ENCODE measurements around the gene CRHR2. TPM values are rescaled to one million over a fixed set of nuclear protein-coding genes. Genes with fewer than 3 reads are reported as not detected.

Gene CRHR2
- polyA plus RNA-seq, 1 donor, result 1.9 TPM

- DNase-seq, result no peak
Observed at GRCh38 chr7:30706908-30707307, 24.7 kb upstream of the CRHR2 start.

DNA sequence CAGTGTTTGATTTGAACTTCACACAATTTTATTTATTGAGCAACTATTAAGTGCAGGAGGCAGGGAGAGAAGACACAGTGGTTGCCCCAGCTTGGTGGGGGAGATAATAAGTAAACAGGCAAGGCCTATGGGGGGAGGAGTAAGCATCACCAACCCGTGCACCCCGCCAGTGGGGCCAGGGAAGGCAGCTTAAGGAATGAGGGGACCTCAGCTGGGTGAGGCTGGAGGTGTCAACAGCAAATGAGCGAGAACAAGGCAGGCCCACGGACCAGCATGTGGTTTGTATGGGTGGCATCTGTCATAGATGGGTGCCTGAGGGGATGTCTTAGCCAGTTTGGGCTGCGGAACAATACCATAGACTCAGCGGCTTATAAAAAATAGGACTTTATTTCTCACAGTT is 24.1 kb upstream of the CRHR2 start:
- DNase-seq, result no peak

DNA sequence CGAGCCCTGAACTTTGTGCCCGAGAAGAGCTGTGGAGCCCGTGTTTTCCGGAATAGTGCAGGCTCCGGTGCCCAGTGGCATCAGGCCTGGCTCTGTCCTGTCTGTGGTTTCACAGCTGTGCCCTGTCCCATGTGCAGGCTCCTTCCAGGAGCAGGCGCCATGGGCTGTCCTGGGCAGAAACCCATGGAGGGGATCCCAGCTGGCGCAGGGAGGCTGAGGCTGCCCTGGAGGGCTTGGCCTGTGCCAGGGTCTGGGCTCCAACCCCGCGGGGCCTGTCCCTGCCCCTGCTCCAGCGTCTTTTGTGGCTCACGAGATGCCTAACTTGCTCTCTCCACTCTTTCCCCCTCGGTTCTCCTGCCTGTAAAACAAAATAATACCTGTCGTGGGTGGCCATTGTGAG is 23.3 kb upstream of the CRHR2 start:
- no peak for DNase-seq

DNA sequence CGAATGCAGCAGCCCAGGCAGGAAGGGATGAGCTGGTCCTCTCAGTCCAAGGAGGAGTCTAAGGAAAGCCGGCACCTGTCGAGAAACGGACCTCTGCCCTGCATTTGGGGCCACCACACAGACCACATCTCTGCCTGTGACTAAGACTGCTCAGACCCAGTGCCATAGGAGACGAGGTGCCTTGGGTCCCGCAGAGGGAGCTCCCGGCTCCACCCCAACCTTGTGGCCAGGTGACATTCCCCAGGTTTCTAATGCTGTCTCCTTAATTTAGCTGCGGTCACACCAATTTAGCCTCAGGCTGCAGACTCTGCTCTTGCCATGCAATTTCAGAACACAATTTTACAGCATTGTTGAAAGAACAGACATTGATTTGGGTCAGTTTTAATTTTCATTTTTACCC is 22.8 kb upstream of the CRHR2 start:
- DNase-seq, result no peak

GRCh38 chr7:30703756-30704155 is 21.5 kb upstream of the CRHR2 start:
- DNase-seq, result no peak

- DNase-seq, result no peak
Observed at GRCh38 chr7:30702200-30702599, 19.9 kb upstream of the CRHR2 start.

- DNase-seq, result no peak
Observed at GRCh38 chr7:30700941-30701340, 18.7 kb upstream of the CRHR2 start.

- DNase-seq, result no peak
Observed at GRCh38 chr7:30699706-30700495, 17.6 kb upstream of the CRHR2 start.

DNA sequence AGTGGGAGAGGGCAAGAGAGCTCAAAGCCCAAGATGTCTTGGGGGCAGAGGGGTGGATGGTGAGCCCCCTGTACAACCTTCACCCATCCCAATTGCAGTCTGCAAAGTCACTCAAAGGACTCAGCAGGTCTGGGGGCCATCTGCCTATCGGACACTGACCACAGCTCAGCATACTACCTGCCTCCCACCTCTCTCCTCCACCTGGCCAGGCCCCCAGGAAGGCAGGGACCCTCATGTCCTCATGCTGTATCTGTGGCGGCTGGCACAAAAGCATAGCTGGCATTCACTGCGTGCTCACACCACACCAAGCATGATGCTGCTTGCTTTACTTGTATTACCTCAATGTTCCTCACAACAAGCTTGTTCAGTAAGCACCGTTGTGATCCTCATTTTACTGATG is 16.2 kb upstream of the CRHR2 start:
- no peak for DNase-seq

DNA sequence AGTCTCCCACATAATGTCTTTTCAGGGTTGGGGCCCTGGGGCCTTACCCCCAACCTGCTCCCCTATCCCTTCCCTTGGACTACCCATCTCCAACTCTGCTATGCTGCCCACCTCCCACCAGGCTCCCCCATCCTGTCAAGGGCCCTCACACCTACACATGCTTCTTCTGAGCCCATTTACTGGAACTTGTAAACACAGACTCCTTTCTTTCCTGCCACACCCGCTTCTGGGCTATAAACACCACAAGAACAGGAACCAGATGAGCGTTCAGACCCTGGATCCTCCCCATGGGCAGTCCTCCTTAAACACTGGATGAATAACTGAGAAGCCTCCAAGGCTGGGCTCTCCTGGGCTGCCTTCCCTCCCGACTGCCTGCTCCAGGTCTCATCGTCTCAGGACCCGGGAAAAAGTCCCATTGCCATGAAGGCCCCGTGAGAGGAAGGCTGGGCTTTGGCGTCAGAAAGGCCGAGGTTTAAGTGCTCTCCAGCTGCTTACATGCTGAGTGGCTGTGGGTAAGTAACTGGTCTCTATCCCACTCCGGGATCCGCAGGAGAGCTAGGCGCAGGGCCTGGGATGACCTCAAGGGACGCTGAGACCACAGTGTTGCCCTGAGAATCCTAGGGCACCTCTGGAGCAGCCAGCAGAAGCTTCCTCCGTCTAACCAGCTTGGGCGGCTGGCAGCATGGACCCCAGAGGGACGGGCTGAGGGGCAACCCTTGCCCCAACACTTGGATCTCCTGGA is 15.6 kb upstream of the CRHR2 start:
- no peak for DNase-seq

DNA sequence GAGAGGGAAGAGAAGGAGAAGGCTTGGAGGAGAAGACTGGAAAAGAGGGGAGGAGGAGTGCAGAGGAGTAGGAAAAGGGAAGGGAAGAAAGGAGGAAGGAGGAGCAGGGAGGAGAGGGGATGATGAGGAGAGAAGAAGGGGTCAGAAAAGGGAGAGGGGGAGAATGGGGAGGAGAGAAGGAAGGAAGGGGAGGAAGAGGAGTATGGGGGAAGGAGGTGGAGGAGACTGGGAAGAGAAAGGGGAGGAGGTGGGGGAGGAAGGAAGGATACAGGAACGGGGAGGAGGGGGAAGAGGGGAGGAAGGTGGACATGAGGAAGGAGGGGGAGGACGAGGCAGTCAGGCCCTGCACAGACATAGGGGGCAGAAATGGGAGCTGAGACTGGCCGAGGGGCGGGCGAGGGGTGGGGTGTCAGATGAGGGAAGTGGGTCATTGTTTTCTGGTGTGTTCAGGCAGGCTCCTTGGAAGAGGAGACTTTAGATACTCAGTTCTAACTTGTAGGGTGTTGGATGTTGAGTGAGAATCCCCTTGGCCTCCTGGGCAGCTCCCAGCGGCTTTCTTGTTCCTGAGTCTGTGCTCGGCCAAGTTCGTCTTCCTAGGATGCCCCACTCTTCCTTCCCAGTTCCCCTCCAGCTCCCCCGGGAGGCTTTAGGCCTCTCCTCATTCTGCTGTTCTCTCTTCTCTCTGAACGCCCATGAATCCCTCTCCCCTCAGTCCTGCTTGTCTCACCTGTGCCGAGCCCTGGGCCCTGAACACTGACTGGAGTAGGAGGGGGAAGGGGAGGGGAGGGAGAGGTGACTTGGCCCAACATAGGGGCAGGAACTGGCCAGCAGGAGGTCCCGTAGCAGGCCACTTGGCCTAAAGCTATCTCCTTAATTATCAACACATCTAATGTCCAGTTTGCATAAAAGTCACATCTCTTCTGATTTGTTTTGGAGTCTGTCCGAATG is 12.8 kb upstream of the CRHR2 start:
- no peak for DNase-seq

- no peak for DNase-seq
Observed at GRCh38 chr7:30694218-30694745, 12.0 kb upstream of the CRHR2 start.

GRCh38 chr7:30692882-30693281 is 10.6 kb upstream of the CRHR2 start:
- DNase-seq, result no peak

DNA sequence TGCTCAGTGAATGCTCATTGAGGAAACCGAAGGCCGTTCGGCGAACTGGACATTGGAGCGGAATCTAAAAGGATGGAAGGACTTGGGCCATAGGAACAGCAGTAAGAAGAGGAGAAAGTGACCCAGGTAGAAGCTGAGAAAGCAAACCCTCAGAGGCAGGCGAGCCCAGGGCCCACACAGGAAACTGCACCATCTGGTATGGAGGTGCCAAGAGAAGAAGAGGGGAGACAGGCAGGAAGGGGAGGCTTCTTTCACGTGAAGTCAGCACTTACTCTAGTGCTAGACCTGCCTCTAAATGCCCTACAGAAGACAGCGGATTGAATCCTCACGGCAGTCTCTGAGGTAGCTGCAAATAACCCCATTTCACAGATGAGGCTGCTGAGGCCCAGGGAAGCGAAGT is 10.2 kb upstream of the CRHR2 start:
- DNase-seq, result no peak

GRCh38 chr7:30690011-30690410 is 7.8 kb upstream of the CRHR2 start:
- DNase-seq, result no peak

GRCh38 chr7:30688718-30689221 is 6.5 kb upstream of the CRHR2 start:
- DNase-seq, result no peak

- DNase-seq, result no peak
Observed at GRCh38 chr7:30687604-30688003, 5.3 kb upstream of the CRHR2 start.

DNA sequence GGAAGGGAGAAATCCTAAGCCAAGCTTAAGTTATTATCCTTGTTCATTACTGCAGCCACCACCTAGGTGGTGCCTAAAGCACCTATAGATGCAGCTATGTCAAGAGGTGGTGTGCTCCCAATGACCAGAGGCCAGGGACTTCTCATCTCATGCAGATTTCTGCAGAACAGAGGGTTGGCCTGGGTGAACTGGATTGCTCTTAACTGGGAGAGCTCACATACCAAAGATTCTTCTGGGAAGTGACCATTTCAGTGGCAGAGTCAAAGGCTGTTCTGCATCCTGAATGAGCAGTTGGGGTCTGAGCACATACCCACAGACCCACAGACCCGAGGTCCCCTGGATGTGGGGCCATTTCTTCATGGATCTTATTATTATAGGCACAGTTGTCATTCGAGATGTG is 2.1 kb upstream of the CRHR2 start:
- no peak for DNase-seq

DNA sequence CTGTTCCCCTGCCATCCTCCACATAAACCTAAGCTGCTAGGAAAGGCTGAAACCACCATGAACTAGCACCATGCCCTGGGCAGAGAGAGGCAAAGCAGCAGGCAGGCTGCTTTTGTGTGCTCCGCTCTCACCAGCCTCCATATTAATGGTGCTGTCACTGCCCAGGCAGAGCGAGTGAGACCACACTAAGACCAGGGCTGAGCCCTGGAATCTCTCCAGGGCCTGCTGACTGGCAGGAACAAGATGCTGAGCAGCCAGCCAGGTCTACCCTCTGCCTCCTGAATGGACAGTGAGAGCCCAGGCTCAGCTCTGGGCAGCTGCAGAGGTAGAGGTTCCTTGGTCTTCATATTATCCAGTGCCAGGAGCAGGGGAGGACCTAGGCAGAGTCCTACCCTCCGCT is 1.6 kb upstream of the CRHR2 start:
- DNase-seq, result no peak

DNA sequence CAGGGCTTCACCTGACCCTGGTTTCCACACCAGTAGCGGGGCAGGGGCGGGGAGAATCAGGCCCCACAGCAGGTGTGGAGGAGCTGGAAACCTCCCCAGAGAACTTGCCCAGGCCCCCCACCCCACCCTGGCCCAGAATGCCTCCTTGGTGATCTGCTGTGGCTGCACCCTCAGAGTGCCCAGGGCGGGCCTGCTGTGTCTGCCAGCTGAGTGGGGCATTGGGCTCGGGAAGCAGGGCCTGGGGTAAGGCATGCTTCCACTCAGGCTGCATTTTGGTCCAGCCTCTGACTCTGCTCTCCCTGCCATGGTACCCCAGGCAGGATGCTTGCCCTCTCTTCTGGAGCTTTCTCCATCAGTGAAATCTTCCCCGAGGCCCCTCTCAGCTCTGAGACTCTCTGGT is 1.1 kb upstream of the CRHR2 start:
- DNase-seq, result no peak

DNA sequence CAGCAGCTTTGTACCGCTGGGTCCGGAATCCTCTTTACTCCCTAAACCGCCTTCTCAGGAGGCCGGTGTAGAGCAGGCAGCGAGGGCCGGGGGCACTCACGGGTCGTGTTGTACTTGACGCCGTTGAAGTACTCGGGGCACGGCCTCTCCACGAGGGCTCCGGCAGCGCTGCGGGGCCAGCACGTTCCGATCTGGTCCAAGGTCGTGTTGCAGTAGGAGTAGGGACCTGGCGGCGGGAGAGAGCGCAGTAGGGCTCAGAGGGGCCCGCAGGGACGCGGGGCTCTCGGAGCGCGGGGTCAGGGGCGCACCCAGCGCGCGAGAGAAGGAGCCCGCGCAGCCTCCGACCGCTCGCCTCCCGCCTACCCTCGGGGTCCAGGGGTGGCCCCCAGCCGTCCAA is 443 bp downstream of the CRHR2 start:
- DNase-seq, result no peak

- no peak for DNase-seq
Observed at GRCh38 chr7:30681331-30681797, 892 bp downstream of the CRHR2 start.

GRCh38 chr7:30679664-30680063 is 2.6 kb downstream of the CRHR2 start:
- DNase-seq, result no peak
